GM20000 (cell line): ENCODE measurements around the gene ZNF317.
A peak's percentile ranks its signal among the peaks of the same experiment; 100 is the strongest.

ENCODE experiments used
- DNase-seq: peaks from one replicate; pipeline ENCODE4 v3.0.0; 2012; ENCODE audit warnings: low spot score
- TF ChIP-seq, protein P1 (sequence below): IDR thresholded peaks from 2 replicates; pipeline ENCODE4 v1.5.1; 2012; ENCODE audit warnings: mild to moderate bottlenecking, control low read depth; ENCODE audit errors: extremely low read depth, missing control alignments

Gene ZNF317

DNA sequence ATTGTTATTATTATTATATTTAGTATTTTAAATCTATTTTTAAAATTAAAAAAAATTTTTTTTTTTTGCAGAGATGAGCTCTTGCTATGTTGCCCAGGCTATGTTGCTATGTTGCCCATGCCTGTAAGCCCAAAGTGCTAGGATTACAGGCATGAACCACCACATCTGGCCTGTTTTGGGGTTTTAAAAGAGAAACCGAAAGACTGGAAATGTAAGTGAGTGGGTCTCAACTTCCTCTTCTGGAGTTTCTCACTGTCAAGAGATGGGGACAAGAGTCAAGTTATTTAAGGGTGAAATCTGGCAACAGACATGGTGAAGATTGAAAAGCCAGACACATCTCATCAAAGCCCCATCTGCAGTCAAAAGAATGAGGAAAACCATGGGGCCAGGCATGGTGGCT lies 9.2 kb upstream of the ZNF317 start:
- TF ChIP-seq, protein P1, sequence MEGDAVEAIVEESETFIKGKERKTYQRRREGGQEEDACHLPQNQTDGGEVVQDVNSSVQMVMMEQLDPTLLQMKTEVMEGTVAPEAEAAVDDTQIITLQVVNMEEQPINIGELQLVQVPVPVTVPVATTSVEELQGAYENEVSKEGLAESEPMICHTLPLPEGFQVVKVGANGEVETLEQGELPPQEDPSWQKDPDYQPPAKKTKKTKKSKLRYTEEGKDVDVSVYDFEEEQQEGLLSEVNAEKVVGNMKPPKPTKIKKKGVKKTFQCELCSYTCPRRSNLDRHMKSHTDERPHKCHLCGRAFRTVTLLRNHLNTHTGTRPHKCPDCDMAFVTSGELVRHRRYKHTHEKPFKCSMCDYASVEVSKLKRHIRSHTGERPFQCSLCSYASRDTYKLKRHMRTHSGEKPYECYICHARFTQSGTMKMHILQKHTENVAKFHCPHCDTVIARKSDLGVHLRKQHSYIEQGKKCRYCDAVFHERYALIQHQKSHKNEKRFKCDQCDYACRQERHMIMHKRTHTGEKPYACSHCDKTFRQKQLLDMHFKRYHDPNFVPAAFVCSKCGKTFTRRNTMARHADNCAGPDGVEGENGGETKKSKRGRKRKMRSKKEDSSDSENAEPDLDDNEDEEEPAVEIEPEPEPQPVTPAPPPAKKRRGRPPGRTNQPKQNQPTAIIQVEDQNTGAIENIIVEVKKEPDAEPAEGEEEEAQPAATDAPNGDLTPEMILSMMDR = no peak
- DNase-seq = peak; percentile 23

DNA sequence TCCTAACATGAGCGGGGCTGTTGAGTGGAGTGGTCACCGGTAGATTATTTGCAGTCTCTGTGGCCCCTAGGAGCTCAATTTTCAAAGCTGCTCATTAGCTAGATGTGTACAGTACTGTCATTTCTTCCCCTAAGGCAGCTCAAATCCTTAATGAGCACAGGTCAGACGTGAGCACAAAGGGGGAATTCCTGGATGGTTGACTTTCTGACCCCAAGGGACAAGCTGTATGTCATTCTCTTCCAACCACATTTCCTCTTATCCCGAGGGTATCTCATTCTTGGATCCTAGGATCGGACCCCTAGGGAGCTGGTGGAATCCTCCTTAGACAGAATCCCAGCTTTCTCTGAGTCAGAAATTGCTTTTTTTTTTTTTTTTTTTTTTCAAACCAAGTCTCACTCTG lies 7.8 kb upstream of the ZNF317 start:
- TF ChIP-seq, protein P1 = no peak
- DNase-seq = no peak

DNA sequence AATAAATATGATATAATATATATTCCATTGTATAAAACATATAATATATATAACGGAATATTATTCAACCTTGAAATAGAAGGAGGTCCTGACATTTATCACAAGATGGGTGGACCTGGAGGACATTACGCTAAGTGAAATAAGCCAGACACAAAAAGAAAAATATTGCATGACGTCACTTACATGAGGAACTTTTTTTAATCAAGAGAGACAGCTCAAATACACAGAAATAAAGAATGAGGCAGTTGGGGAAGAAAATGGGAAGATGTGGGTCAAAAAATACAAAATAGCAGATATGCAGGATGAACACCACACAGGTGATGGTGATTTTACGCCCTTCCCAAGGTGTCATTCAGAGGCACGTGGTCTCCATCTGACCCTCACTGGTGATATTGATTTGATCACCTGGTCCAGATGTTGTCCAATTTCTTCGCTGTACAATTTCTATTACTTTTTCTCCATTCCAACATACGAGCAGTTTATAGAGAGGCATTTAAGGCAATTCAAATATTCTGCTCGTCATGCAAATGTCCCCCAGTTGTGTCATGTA lies 513 bp upstream of the ZNF317 start:
- TF ChIP-seq, protein P1 = no peak
- no peak for DNase-seq

DNA sequence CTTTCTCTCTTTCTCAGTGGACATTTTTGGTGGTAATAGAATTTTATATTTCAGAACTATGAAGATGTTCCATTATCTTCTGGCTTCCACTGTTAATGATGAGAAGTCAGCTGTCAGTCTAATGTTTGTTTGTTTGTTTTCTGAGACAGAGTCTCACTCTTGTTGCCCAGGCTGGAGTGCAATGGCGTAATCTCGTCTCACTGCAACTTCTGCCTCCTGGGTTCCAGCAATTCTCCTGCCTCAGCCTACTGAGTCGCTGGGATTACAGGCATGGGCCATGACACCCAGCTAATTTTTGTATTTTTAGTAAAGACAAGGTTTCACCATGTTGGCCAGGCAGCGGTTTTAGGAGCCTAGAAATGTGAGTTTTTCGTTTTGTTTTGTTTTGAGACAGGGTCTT lies 4.7 kb downstream of the ZNF317 start:
- TF ChIP-seq, protein P1 = no peak
- no peak for DNase-seq

DNA sequence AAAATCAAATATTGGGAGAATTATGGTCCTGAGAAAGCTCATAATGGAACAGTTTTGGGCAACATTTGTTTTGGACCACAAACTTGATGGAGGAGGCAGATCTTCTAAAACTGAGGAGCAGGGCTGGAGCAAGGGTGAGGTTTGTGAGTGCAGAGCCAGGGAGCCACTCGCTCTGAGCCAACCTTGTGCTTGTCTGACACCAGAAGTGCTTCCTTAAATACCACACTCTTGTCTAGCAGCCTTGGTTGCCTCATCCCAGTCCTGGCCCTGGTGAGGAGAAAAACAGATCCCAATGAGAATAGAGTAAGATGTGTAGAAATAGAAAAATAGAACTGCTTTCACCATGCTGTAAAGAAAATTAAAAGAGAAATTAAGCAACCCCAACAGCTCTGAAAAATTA lies 6.7 kb downstream of the ZNF317 start:
- TF ChIP-seq, protein P1 = no peak
- no peak for DNase-seq

DNA sequence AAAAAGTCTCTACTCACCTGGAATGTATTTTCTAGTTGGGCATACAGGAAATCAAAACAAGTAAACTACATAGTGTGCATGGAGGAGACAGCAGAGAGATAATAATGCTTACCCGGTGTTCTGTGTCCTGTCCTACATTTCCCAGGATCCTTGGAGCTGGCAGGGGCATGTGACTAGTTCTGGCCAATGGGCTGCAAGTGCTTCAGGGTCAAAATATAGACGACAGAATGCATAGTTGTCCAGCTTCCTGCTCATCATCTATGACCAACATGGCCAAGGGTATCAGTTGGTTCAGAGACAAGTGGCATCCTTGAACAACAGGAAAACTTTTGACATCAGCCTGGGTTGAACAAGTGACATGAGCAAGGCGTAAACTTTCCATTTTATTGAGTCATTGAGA lies 8.5 kb downstream of the ZNF317 start:
- TF ChIP-seq, protein P1 = no peak
- no peak for DNase-seq

DNA sequence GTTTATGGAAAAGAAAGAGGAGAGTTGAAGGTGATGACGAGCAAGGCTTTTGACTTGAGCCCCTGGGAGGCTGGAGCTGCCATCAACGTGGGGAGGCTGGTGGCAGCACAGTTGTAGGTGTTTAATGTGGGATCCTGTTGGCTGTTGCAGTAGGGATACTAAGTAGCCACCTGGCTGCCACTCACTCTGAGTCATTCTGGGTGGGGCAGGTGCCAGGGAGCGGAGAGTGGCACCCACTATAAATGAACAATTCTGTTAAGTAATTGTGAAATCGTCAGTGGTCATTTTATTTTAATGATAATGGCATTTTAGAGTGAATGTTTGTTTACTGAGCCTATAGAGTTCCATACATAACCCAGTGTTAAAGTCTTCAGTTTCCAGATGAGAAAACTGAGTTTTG lies 9.8 kb downstream of the ZNF317 start:
- TF ChIP-seq, protein P1 = no peak
- DNase-seq = no peak
